HL-60 (cell line): Measurements from ENCODE around the gene ZNF555.

Source experiments
- DNase-seq, 2 experiments: peaks; one replicate each; pipeline ENCODE4 v3.0.0-alpha.2; 2010 to 2020; ENCODE audit warnings: low read depth in 1 of 2, low spot score in 1 of 2
- H3K27ac ChIP-seq: fragments of 250-450 bp; sonication (Bioruptor Pico); replicated peaks from 2 replicates; pipeline ENCODE4 v1.5.1; 2020; ENCODE audit warnings: mild to moderate bottlenecking, moderate library complexity
- H3K27me3 ChIP-seq: fragments of 250-450 bp; sonication (Bioruptor Pico); 2 replicates; pipeline ENCODE4 v1.5.1; 2021; ENCODE audit warnings: mild to moderate bottlenecking, moderate library complexity; ENCODE audit not compliant: insufficient read depth, poor library complexity, severe bottlenecking
- H3K4me3 ChIP-seq: replicated peaks from 2 replicates; pipeline ENCODE4 v1.5.1; 2011; ENCODE audit warnings: mild to moderate bottlenecking, control low read depth, low read length; ENCODE audit not compliant: insufficient read depth
- CTCF ChIP-seq: IDR thresholded peaks from one replicate; pipeline ENCODE4 v1.5.1; 2011; ENCODE audit warnings: low read length, control low read depth, inconsistent platforms; ENCODE audit not compliant: insufficient read depth
- GABPA ChIP-seq: IDR thresholded peaks from 2 replicates; pipeline ENCODE4 v1.6.1; 2012; ENCODE audit warnings: low read depth
- POLR2AphosphoS5 ChIP-seq: IDR thresholded peaks from 2 replicates; pipeline ENCODE4 v1.6.1; 2012; ENCODE audit warnings: low read depth
- REST ChIP-seq: IDR thresholded peaks from 2 replicates; pipeline ENCODE4 v1.6.1; 2012; ENCODE audit warnings: low read depth; ENCODE audit not compliant: insufficient replicate concordance
- SPI1 ChIP-seq: IDR thresholded peaks from 2 replicates; pipeline ENCODE4 v1.6.1; 2012; ENCODE audit warnings: low read depth, mild to moderate bottlenecking, borderline replicate concordance

ZNF555 gene

GRCh38 chr19:2906631-2907195 is 65.4 kb downstream of the ZNF555 start:
- DNase-seq, result no peak
- no peak overlapping the region for H3K27ac ChIP-seq
- no peak overlapping the region for H3K4me3 ChIP-seq
- H3K27me3 ChIP-seq, result no peaks in the 10 kb centered on the region
- no peak for TF ChIP-seq SPI1
- TF ChIP-seq CTCF, result no peak
- no peak for TF ChIP-seq REST
- TF ChIP-seq GABPA, result no peak
- TF ChIP-seq POLR2AphosphoS5, result no peak
